ENCODE measurements around the gene FOXP1. TPM values are rescaled to one million over a fixed set of nuclear protein-coding genes. Genes with fewer than 3 reads are reported as not detected.

Gene FOXP1
- total RNA-seq, 1 experiment from 2014 or later, result 75.3 TPM

- WGBS (ENCODE audit: extremely low coverage, insufficient read length, low lambda C conversion rate), result no CpG with 5 or more reads among the region's 3 CpGs
- H3K27me3 ChIP-seq (ENCODE audit: insufficient read depth, low read length), result no peaks in the 10 kb centered on the region
- H3K79me2 ChIP-seq (ENCODE audit: insufficient read depth, low read length), result no peaks in the 10 kb centered on the region; the same call in 1 of the 2 replicates
- no peak overlapping the region for H2BK5ac ChIP-seq (ENCODE audit: insufficient read length, low read length)
- no peak for DNase-seq
- no peak overlapping the region for H3K27ac ChIP-seq (ENCODE audit: insufficient read length, low read depth, low read length)
- no peak overlapping the region for H2BK12ac ChIP-seq (ENCODE audit: insufficient read length, low read depth, low read length)
- no peak overlapping the region for H4K5ac ChIP-seq (ENCODE audit: insufficient read length, low read depth, low read length)
- H3T11ph ChIP-seq (ENCODE audit: low read length), result no peak overlapping the region
- no peak overlapping the region for H3K9ac ChIP-seq (ENCODE audit: extremely low read depth, insufficient read length, low read length)
- H3K4me1 ChIP-seq (ENCODE audit: insufficient read depth, low read length), result peaks cover 4% of the 10 kb centered on the region; the same call in 1 of the 2 replicates
- H4K91ac ChIP-seq (ENCODE audit: insufficient read length, low read depth, low read length), result no peak overlapping the region
- H3K79me1 ChIP-seq (ENCODE audit: insufficient read depth, low read depth, low read length, poor library complexity, severe bottlenecking), result no peaks in the 10 kb centered on the region
- Mint-ChIP-seq H3K9me3 (no peaks in the 10 kb centered on the region), H3K27ac (no peak overlapping the region), H3K4me3 (no peak overlapping the region), H3K36me3 (ENCODE audit: insufficient read depth in 1 of 3, low read depth in 3 of 3) (no peaks in the 10 kb centered on the region), H3K27me3 (ENCODE audit: low read depth) (no peaks in the 10 kb centered on the region), H3K4me1 (peaks cover 26 to 32% of the 10 kb centered on the region in 2 experiments)
- no peak overlapping the region for H3K4me2 ChIP-seq (ENCODE audit: insufficient read depth, insufficient read length, low read length)
- H3K4ac ChIP-seq (ENCODE audit: low read depth, low read length), result no peak overlapping the region
- no peak overlapping the region for H3K14ac ChIP-seq (ENCODE audit: insufficient read depth, low read length)
- no peak overlapping the region for H2BK15ac ChIP-seq (ENCODE audit: low read depth, low read length)
- no peaks in the 10 kb centered on the region for H4K20me1 ChIP-seq (ENCODE audit: control insufficient read depth, insufficient read depth, insufficient read length)
- no peak overlapping the region for H2AK5ac ChIP-seq (ENCODE audit: insufficient read length, low read length)
- H3K23me2 ChIP-seq (ENCODE audit: insufficient read length, low read depth, low read length, poor library complexity, severe bottlenecking), result no peaks in the 10 kb centered on the region
- H4K8ac ChIP-seq (replicated peaks; ENCODE audit: insufficient read length, low read depth, low read length), result no peak overlapping the region
- no peak overlapping the region for H3K23ac ChIP-seq (ENCODE audit: insufficient read length, low read depth, low read length)
- H2BK20ac ChIP-seq (ENCODE audit: low read depth, low read length, poor library complexity, severe bottlenecking), result no peak overlapping the region
- H2AFZ ChIP-seq (ENCODE audit: low read length), result no peak overlapping the region
- H2BK120ac ChIP-seq (ENCODE audit: low read depth, low read length, poor library complexity, severe bottlenecking), result no peak overlapping the region
- no peak overlapping the region for H3K18ac ChIP-seq (ENCODE audit: insufficient read length, low read depth, low read length)
- no peak overlapping the region for H3K56ac ChIP-seq (ENCODE audit: insufficient read length, low read depth, low read length)
- no peak for TF ChIP-seq CTCF (conservative IDR thresholded peaks at IDR 0.05)
- H3K9me3 ChIP-seq (ENCODE audit: control insufficient read depth, low read depth, low read length), result no peaks in the 10 kb centered on the region
These were observed 328.0 kb downstream of the FOXP1 start for GRCh38 chr3:71255498-71255897.

All from H9 (cell line).